BLaER1 treated with 17β-estradiol and CSF1 and Interleukin-3, amounts not matched to agents 10 nM and 100 nM (cell line): ENCODE data around the gene LRWD1.

Source experiments
- H3K27ac ChIP-seq, 11 experiments: shearing (Covaris generic); formaldehyde crosslinking; 2 replicates each; pipeline ENCODE4 v1.8.1; 2022
- H3K27me3 ChIP-seq, 11 experiments: shearing (Covaris generic); formaldehyde crosslinking; 2 replicates each; pipeline ENCODE4 v1.8.1; 2022
- H3K36me3 ChIP-seq, 11 experiments: shearing (Covaris generic); formaldehyde crosslinking; 2 replicates each; pipeline ENCODE4 v1.8.1; 2022
- H3K4me1 ChIP-seq, 10 experiments: shearing (Covaris generic); formaldehyde crosslinking; 2 replicates each; pipeline ENCODE4 v1.8.1; 2022
- H3K4me2 ChIP-seq, 11 experiments: shearing (Covaris generic); formaldehyde crosslinking; 2 replicates each; pipeline ENCODE4 v1.8.1; 2022
- H3K4me3 ChIP-seq, 10 experiments: shearing (Covaris generic); formaldehyde crosslinking; 2 replicates each; pipeline ENCODE4 v1.8.1; 2022
- H3K9ac ChIP-seq, 11 experiments: shearing (Covaris generic); formaldehyde crosslinking; 2 replicates each; pipeline ENCODE4 v1.8.1; 2022
- H3K9me3 ChIP-seq, 11 experiments: shearing (Covaris generic); formaldehyde crosslinking; replicated peaks in 1 of 11; 2 replicates each; pipeline ENCODE4 v1.8.1; 2022
- H4K20me1 ChIP-seq, 11 experiments: shearing (Covaris generic); formaldehyde crosslinking; 2 replicates each; pipeline ENCODE4 v1.8.1; 2022
- Cebpa-rat ChIP-seq, 11 experiments: shearing (Covaris generic); IDR thresholded peaks; 2 replicates each; pipeline ENCODE4 v1.8.1; 2022

Gene LRWD1

GRCh38 chr7:102464577-102465280, at the start of gene LRWD1, which contains the start of gene ALKBH4:
Gene LRWD1, plus strand, starts transcription at chr7:102464984. Its CDS starts 97 bp downstream, at chr7:102465081.
Gene ALKBH4, minus strand, starts transcription at chr7:102464863. Its CDS starts 27 bp downstream, at chr7:102464836.
- peak within 1 kb of the TSS; percentile 47 to 86 (median 80); a peak in 21 of 22 replicates for H3K27ac ChIP-seq
- H3K27me3 ChIP-seq, result no peaks in the 10 kb centered on the region
- H3K4me1 ChIP-seq, result peaks cover 24 to 66% (median 54%) of the 10 kb centered on the region in 10 experiments
- H3K4me2 ChIP-seq, result peak within 1 kb of the TSS; percentile 77 to 99 (median 94)
- H3K9ac ChIP-seq, result peak within 1 kb of the TSS; percentile 84 to 94 (median 87)
- H4K20me1 ChIP-seq, result peaks cover 0 to 48% (median 8%) of the 10 kb centered on the region in 11 experiments; a peak in 13 of 22 replicates
- H3K9me3 ChIP-seq, result no peaks in the 10 kb centered on the region
- peaks cover 0 to 32% (median 18%) of the 10 kb centered on the region in 11 experiments; a peak in 17 of 22 replicates for H3K36me3 ChIP-seq
- no peak for TF ChIP-seq Cebpa-rat (IDR thresholded peaks at IDR 0.05)
- H3K4me3 ChIP-seq, result peak within 1 kb of the TSS; percentile 84 to 99 (median 90)

- Histone ChIP-seq H3K4me2 (peak overlapping the region; percentile 48 to 75 (median 67)), H3K9ac (peak overlapping the region in 8 of 11 experiments; percentile 40 to 57 (median 52); a peak in 14 of 22 replicates), H3K27ac (peak overlapping the region in 10 of 11 experiments; percentile 5 to 70 (median 54); a peak in 16 of 22 replicates), H3K9me3 (no peaks in the 10 kb centered on the region), H3K4me3 (no peak overlapping the region), H3K4me1 (peaks cover 36 to 74% (median 59%) of the 10 kb centered on the region in 10 experiments), H3K27me3 (no peaks in the 10 kb centered on the region), H3K36me3 (peaks cover 47 to 92% (median 82%) of the 10 kb centered on the region in 11 experiments), H4K20me1 (peaks cover 0 to 42% (median 11%) of the 10 kb centered on the region in 11 experiments; a peak in 12 of 22 replicates)
- TF ChIP-seq Cebpa-rat (IDR thresholded peaks at IDR 0.05), result no peak
Observed at GRCh38 chr7:102415685-102416225, 49.0 kb upstream of the LRWD1 start.

GRCh38 chr7:102416406-102416805, 48.4 kb upstream of the LRWD1 start:
- TF ChIP-seq Cebpa-rat (IDR thresholded peaks at IDR 0.05), result no peak
- peaks cover 0 to 36% (median 11%) of the 10 kb centered on the region in 11 experiments; a peak in 12 of 22 replicates for H4K20me1 ChIP-seq
- H3K4me2 ChIP-seq, result peak overlapping the region in 4 of 11 experiments; percentile 55 to 68 (median 66); a peak in 6 of 22 replicates
- peaks cover 43 to 80% (median 66%) of the 10 kb centered on the region in 10 experiments for H3K4me1 ChIP-seq
- peak overlapping the region in 1 of 11 experiments; percentile 53; a peak in 1 of 22 replicates for H3K9ac ChIP-seq
- H3K36me3 ChIP-seq, result peaks cover 40 to 91% (median 75%) of the 10 kb centered on the region in 11 experiments
- H3K27ac ChIP-seq, result peak overlapping the region in 4 of 11 experiments; percentile 48 to 70 (median 62); a peak in 3 of 22 replicates
- H3K9me3 ChIP-seq, result no peaks in the 10 kb centered on the region
- H3K27me3 ChIP-seq, result no peaks in the 10 kb centered on the region
- H3K4me3 ChIP-seq, result no peak overlapping the region

GRCh38 chr7:102417105-102417504, 47.7 kb upstream of the LRWD1 start:
- Histone ChIP-seq H3K27me3 (no peaks in the 10 kb centered on the region), H3K9ac (no peak overlapping the region), H3K36me3 (peaks cover 38 to 91% (median 74%) of the 10 kb centered on the region in 11 experiments), H4K20me1 (peaks cover 0 to 30% (median 8%) of the 10 kb centered on the region in 11 experiments; a peak in 12 of 22 replicates), H3K4me3 (no peak overlapping the region), H3K27ac (no peak overlapping the region; a peak in 1 of 22 replicates), H3K9me3 (no peaks in the 10 kb centered on the region), H3K4me1 (peaks cover 43 to 83% (median 69%) of the 10 kb centered on the region in 10 experiments), H3K4me2 (no peak overlapping the region)
- no peak for TF ChIP-seq Cebpa-rat (IDR thresholded peaks at IDR 0.05)

- peak overlapping the region in 4 of 11 experiments; percentile 72 to 82 (median 76); a peak in 3 of 22 replicates for H3K27ac ChIP-seq
- no peaks in the 10 kb centered on the region for H3K9me3 ChIP-seq
- H3K4me3 ChIP-seq, result no peak overlapping the region
- peaks cover 38 to 83% (median 66%) of the 10 kb centered on the region in 11 experiments for H3K36me3 ChIP-seq
- H3K27me3 ChIP-seq, result no peaks in the 10 kb centered on the region
- H3K4me1 ChIP-seq, result peaks cover 37 to 85% (median 72%) of the 10 kb centered on the region in 10 experiments
- H3K9ac ChIP-seq, result peak overlapping the region in 1 of 11 experiments; percentile 41; a peak in 1 of 22 replicates
- no peak for TF ChIP-seq Cebpa-rat (IDR thresholded peaks at IDR 0.05)
- peak overlapping the region in 2 of 11 experiments; percentile 1 to 68; a peak in 2 of 22 replicates for H3K4me2 ChIP-seq
- H4K20me1 ChIP-seq, result peaks cover 0 to 19% (median 0%) of the 10 kb centered on the region in 11 experiments; a peak in 4 of 22 replicates
Observed at GRCh38 chr7:102418592-102418991, 46.2 kb upstream of the LRWD1 start.

GRCh38 chr7:102421706-102422240, 43.0 kb upstream of the LRWD1 start:
- no peak for TF ChIP-seq Cebpa-rat (IDR thresholded peaks at IDR 0.05)
- H3K9ac ChIP-seq, result peak overlapping the region in 3 of 11 experiments; percentile 55 to 67 (median 58); a peak in 3 of 22 replicates
- no peaks in the 10 kb centered on the region for H3K9me3 ChIP-seq

GRCh38 chr7:102424129-102424551, 40.6 kb upstream of the LRWD1 start:
- Histone ChIP-seq H3K4me3 (no peak overlapping the region; a peak in 1 of 20 replicates), H3K9ac (peak overlapping the region; percentile 6 to 90 (median 84); a peak in 17 of 22 replicates), H3K27ac (peak overlapping the region; percentile 37 to 99 (median 95); a peak in 21 of 22 replicates), H3K27me3 (no peaks in the 10 kb centered on the region), H3K36me3 (peaks cover 4 to 45% (median 21%) of the 10 kb centered on the region in 11 experiments; a peak in 17 of 22 replicates), H3K9me3 (no peaks in the 10 kb centered on the region), H3K4me2 (peak overlapping the region; percentile 86 to 98 (median 94)), H3K4me1 (peaks cover 78 to 100% (median 98%) of the 10 kb centered on the region in 10 experiments), H4K20me1 (peaks cover 0 to 4% (median 0%) of the 10 kb centered on the region in 11 experiments; a peak in 2 of 22 replicates)
- no peak for TF ChIP-seq Cebpa-rat (IDR thresholded peaks at IDR 0.05)

More at GRCh38 chr7:102421706-102422240, 43.0 kb upstream of the LRWD1 start:
- peaks cover 0 to 4% (median 0%) of the 10 kb centered on the region in 11 experiments; a peak in 2 of 22 replicates for H4K20me1 ChIP-seq
- H3K36me3 ChIP-seq, result peaks cover 21 to 57% (median 42%) of the 10 kb centered on the region in 11 experiments
- peaks cover 55 to 96% (median 85%) of the 10 kb centered on the region in 10 experiments for H3K4me1 ChIP-seq
- H3K27me3 ChIP-seq, result no peaks in the 10 kb centered on the region
- H3K4me2 ChIP-seq, result peak overlapping the region; percentile 59 to 86 (median 69); a peak in 17 of 22 replicates
- H3K27ac ChIP-seq, result peak overlapping the region in 8 of 11 experiments; percentile 68 to 82 (median 73); a peak in 17 of 22 replicates
- H3K4me3 ChIP-seq, result no peak overlapping the region

GRCh38 chr7:102424787-102425218, 40.0 kb upstream of the LRWD1 start:
- peaks cover 85 to 100% (median 98%) of the 10 kb centered on the region in 10 experiments for H3K4me1 ChIP-seq
- H3K4me2 ChIP-seq, result peak overlapping the region; percentile 86 to 98 (median 94)
- H3K9ac ChIP-seq, result peak overlapping the region; percentile 77 to 90 (median 84); a peak in 21 of 22 replicates

More at GRCh38 chr7:102424787-102425218, 40.0 kb upstream of the LRWD1 start:
- Histone ChIP-seq H3K27me3 (no peaks in the 10 kb centered on the region), H3K36me3 (peaks cover 0 to 39% (median 21%) of the 10 kb centered on the region in 11 experiments; a peak in 13 of 22 replicates), H4K20me1 (peaks cover 0 to 4% (median 0%) of the 10 kb centered on the region in 11 experiments; a peak in 2 of 22 replicates), H3K4me3 (peak overlapping the region in 2 of 10 experiments; percentile 46 to 57; a peak in 6 of 20 replicates), H3K27ac (peak overlapping the region; percentile 91 to 99 (median 95)), H3K9me3 (no peaks in the 10 kb centered on the region)
- no peak for TF ChIP-seq Cebpa-rat (IDR thresholded peaks at IDR 0.05)
